ENCODE measurements around the gene COL6A2. TPM values are rescaled to one million over a fixed set of nuclear protein-coding genes. Genes with fewer than 3 reads are reported as not detected.

COL6A2 gene
- total RNA-seq, 1 experiment from 2014 or later, result 87.0 TPM

DNA sequence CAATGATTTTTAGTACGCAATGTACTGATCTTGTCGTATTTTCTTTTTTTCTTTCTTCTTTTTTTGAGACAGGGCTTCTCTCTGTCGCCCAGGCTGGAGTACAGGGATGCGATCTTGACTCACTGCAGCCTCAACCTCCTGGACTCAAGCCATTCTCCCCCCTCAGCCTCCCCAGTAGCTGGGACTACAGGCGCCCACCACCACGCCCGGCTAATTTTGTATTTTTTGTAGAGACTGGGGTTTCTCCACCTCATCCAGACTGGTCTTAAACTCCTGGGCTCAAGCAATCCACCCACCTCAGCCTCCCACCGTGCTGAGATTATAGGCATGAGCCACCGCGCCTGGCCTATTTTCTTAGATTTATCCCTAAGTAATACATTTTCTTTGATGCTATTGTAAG lies 43.9 kb upstream of the COL6A2 start:
- DNase-seq (ENCODE audit: low read depth, low spot score) (no peak), ATAC-seq (0 out of 2 replicates have a peak, but pooled peaks have one; percentile 8)
- H3K4me3 ChIP-seq (replicated peaks in 1 of 2; ENCODE audit: low read depth in 1 of 2, low read length in 2 of 2), result no peak overlapping the region
- H3K27me3 ChIP-seq (ENCODE audit: insufficient read depth, low read length), result no peaks in the 10 kb centered on the region; the same call in 1 of the 2 replicates
- POLR2A ChIA-PET, result no interaction called here
- CTCF ChIA-PET, result no interaction called here
- H3K9me3 ChIP-seq (ENCODE audit: control insufficient read depth in 1 of 2, insufficient read depth in 1 of 2, low read depth in 1 of 2, low read length in 2 of 2), result no peaks in the 10 kb centered on the region; a peak in 1 of 4 replicates
- intact Hi-C loops (cut with micrococcal nuclease), result no loop called here
- BruUV-seq (replicated peaks), result no TSS peak
- no peak overlapping the region for H3K4me2 ChIP-seq (ENCODE audit: low read length)
- H3K9ac ChIP-seq (ENCODE audit: low read length), result no peak overlapping the region
- no peaks in the 10 kb centered on the region for H3K36me3 ChIP-seq (ENCODE audit: control insufficient read depth in 1 of 2, insufficient read depth in 2 of 2, low read length in 2 of 2)
- H3K79me2 ChIP-seq (ENCODE audit: insufficient read depth, low read length), result no peaks in the 10 kb centered on the region
- no peaks in the 10 kb centered on the region for H3K9me2 ChIP-seq (ENCODE audit: insufficient read depth)
- H3K4me1 ChIP-seq (ENCODE audit: control insufficient read depth in 1 of 2, insufficient read depth in 2 of 2, low read length in 2 of 2), result peaks cover 0 to 17% of the 10 kb centered on the region in 2 experiments; a peak in 2 of 4 replicates
- RAD21 ChIA-PET (ENCODE audit: low non-redundant PET in 1 of 2, low total read pairs in 2 of 2, uncharacterized antibody in 2 of 2, unreplicated experiment in 2 of 2), result no interaction called here
- TF ChIP-seq EZH2phosphoT487 (IDR thresholded peaks at IDR 0.05; ENCODE audit: borderline replicate concordance), result no peak
- TF ChIP-seq, protein P1, sequence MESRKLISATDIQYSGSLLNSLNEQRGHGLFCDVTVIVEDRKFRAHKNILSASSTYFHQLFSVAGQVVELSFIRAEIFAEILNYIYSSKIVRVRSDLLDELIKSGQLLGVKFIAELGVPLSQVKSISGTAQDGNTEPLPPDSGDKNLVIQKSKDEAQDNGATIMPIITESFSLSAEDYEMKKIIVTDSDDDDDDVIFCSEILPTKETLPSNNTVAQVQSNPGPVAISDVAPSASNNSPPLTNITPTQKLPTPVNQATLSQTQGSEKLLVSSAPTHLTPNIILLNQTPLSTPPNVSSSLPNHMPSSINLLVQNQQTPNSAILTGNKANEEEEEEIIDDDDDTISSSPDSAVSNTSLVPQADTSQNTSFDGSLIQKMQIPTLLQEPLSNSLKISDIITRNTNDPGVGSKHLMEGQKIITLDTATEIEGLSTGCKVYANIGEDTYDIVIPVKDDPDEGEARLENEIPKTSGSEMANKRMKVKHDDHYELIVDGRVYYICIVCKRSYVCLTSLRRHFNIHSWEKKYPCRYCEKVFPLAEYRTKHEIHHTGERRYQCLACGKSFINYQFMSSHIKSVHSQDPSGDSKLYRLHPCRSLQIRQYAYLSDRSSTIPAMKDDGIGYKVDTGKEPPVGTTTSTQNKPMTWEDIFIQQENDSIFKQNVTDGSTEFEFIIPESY (IDR thresholded peaks at IDR 0.05; ENCODE audit: extremely low read depth, insufficient replicate concordance, low read length), result no peak
- TF ChIP-seq CEBPB (IDR thresholded peaks at IDR 0.05; ENCODE audit: low read depth), result no peak
- no peak for TF ChIP-seq TCF7L2 (IDR thresholded peaks at IDR 0.05; ENCODE audit: borderline replicate concordance, extremely low read depth, insufficient read depth, insufficient read length)
- TF ChIP-seq, protein P2, sequence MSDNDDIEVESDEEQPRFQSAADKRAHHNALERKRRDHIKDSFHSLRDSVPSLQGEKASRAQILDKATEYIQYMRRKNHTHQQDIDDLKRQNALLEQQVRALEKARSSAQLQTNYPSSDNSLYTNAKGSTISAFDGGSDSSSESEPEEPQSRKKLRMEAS (IDR thresholded peaks at IDR 0.05), result no peak
- TF ChIP-seq, protein P3, sequence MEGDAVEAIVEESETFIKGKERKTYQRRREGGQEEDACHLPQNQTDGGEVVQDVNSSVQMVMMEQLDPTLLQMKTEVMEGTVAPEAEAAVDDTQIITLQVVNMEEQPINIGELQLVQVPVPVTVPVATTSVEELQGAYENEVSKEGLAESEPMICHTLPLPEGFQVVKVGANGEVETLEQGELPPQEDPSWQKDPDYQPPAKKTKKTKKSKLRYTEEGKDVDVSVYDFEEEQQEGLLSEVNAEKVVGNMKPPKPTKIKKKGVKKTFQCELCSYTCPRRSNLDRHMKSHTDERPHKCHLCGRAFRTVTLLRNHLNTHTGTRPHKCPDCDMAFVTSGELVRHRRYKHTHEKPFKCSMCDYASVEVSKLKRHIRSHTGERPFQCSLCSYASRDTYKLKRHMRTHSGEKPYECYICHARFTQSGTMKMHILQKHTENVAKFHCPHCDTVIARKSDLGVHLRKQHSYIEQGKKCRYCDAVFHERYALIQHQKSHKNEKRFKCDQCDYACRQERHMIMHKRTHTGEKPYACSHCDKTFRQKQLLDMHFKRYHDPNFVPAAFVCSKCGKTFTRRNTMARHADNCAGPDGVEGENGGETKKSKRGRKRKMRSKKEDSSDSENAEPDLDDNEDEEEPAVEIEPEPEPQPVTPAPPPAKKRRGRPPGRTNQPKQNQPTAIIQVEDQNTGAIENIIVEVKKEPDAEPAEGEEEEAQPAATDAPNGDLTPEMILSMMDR (IDR thresholded peaks at IDR 0.05 in 2 of 3, conservative IDR thresholded peaks at IDR 0.05 in 1 of 3; ENCODE audit: borderline replicate concordance in 1 of 3, insufficient read depth in 1 of 3, low read depth in 2 of 3, low read length in 2 of 3), result no peak
- TF ChIP-seq EZH2 (IDR thresholded peaks at IDR 0.05), result no peak
- no peak for TF ChIP-seq RAD21 (IDR thresholded peaks at IDR 0.05; ENCODE audit: low read depth)
- TF ChIP-seq, protein P4, sequence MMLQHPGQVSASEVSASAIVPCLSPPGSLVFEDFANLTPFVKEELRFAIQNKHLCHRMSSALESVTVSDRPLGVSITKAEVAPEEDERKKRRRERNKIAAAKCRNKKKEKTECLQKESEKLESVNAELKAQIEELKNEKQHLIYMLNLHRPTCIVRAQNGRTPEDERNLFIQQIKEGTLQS (IDR thresholded peaks at IDR 0.05), result no peak
- no peak for TF ChIP-seq ZNF274 (IDR thresholded peaks at IDR 0.05; ENCODE audit: low read depth, low read length)
- TF ChIP-seq ZFX (IDR thresholded peaks at IDR 0.05), result no peak
- TF ChIP-seq CBX3 (IDR thresholded peaks at IDR 0.05; ENCODE audit: low read depth), result no peak
- TF ChIP-seq POLR2AphosphoS5 (IDR thresholded peaks at IDR 0.05; ENCODE audit: low read depth, low read length), result no peak
- no peak for TF ChIP-seq SP1 (IDR thresholded peaks at IDR 0.05; ENCODE audit: low read depth)
- TF ChIP-seq ELF1 (IDR thresholded peaks at IDR 0.05; ENCODE audit: borderline replicate concordance, low read depth), result no peak
- no peak overlapping the region for H2AFZ ChIP-seq (ENCODE audit: low read depth, low read length, poor library complexity, severe bottlenecking)
- no peaks in the 10 kb centered on the region for H4K20me1 ChIP-seq (ENCODE audit: insufficient read depth)
- H3K27ac ChIP-seq (ENCODE audit: low read depth, low read length), result no peak overlapping the region

Measured in HCT116 (cell line).